Measurements from ENCODE around the gene RPS6KA6.

RPS6KA6 gene

GRCh38 chrX:84187533-84188319 is at the start of gene RPS6KA6:
RPS6KA6 (minus strand) TSS chrX:84188199; CDS start chrX:84187899, 300 bp downstream.
- DNase-seq, result peak; percentile 31

DNA sequence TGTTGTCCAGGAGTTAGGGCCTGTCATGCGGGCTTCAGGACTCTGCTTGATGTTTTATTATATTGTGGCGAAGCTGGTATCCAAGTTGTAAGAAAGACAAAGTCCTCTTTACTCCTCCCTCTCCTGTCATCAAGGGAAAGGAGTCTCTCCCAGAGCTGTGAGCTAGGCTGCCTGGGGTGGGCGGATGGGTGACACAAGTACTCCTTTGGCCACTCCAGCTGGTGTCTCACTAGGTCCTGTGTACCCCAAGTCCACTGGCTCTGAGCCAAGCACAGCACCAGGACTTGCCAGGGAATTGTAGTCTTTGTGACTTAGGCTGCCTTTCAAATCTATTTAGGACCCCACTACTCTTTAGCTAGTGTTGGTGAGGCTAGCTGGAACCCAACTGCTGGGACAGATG is 36.7 kb upstream of the RPS6KA6 start:
- no peak for DNase-seq

DNA sequence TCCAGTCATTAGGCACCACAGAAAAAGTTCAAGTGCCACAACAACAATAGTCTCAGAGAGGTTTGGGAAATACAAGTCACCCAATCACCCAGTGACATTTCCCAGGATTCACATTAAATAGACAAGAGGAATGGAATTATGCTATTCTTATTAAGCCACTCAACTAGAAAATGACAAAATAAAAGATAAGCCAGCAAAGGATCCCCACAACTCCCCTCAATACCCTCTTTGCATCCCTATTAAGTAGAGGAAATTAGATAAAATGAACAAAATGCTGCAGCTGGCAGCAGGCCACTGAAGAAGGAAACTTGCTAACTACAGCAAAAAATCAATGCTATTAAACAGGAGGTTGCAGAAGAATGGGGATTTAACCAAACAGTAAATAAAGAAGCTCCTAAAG is 35.3 kb upstream of the RPS6KA6 start:
- DNase-seq, result no peak

- no peak for DNase-seq
These were observed 33.2 kb upstream of the RPS6KA6 start for GRCh38 chrX:84221181-84221580.

DNA sequence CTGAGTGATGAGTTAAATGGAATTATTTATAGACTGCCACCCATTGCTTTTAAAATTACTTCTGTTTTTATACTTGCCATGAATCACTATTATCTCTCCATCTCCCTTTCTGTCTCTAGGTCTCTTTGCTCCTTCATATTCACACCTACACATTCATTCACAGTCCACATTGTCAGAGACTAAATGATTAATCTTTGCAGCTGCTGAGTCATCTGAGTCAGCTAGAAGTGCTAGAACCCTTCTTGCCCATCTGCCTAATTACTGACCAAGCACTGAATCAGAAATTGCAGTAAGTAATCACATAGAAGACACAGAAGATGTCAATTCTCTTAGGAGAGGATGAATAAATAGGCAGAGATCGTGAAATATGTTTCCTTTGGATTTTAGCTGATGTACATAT is 31.6 kb upstream of the RPS6KA6 start:
- DNase-seq, result no peak

DNA sequence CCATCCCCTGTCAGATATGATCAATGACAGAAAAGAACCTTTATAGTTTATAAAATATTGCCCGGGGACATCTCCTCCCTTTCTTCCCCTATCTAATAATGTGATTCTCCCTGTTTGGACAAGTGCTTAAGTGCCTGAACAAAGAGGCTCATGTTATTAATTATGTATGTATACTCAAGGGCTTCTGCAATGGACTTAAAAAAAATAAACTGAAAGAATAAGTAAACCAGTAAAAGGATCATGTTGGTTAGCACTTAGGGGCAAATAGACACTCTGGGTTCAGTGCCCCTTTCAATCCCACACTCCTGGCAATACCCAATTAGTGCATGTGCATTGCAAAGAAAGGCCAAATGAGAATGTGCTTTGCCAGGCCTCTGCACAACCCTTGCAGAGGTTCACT is 30.7 kb upstream of the RPS6KA6 start:
- DNase-seq, result no peak

- no peak for DNase-seq
These were observed 28.9 kb upstream of the RPS6KA6 start for GRCh38 chrX:84216881-84217280.

DNA sequence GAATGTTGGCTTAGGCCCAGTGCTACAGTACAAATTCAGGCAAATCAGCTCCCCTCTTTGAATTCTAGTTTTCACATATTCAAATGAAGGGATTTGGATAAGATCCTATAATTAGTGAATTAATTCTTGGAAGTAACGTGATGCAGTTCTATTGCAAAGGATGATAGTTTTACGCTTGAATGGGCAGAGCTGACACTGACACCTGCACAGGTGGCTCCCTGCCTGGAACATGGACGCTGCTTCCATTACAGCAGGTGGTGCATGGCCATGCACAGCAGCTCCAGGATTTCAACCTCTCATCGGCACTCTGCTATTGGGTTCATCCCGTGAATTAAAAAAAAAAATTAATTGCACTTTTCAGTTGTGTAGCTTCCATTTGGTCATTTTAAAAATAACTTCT is 28.4 kb upstream of the RPS6KA6 start:
- DNase-seq, result no peak

DNA sequence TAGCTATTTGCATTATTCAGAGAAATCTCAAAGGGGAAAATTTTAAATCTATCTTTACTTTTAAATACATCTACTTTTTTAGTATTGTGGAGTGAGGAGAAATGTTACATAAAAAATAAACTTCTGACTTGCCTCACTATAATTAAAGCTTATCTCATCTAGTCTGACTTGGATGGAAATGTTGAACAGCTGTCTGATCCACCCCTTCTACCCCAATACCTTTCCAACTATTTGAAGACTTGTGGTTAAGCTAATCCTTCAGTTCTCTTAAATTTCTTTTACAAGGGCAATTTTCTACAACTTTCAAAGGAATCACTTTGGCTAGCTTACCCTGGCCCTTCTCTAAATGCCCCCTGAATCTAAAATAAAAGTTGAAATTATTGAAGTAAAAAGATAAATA is 17.3 kb upstream of the RPS6KA6 start:
- DNase-seq, result no peak

DNA sequence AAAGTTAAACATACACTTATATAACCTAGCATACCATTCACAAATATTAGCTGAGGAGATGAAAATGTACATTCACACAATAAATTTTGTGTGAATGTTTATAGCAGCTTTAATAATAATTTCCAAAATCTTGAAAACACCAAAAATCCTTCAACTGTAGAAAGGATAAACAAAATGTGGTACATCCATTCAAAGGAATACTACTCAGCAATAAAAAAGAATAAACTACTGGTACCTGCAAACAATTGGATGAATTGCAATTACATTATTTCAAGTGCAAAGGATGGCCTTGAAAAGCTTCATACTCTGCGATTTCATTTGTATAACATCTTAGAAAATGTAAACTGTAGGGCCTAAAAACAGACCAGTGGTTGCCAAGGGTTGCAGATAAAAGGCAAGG is 11.7 kb upstream of the RPS6KA6 start:
- DNase-seq, result no peak

DNA sequence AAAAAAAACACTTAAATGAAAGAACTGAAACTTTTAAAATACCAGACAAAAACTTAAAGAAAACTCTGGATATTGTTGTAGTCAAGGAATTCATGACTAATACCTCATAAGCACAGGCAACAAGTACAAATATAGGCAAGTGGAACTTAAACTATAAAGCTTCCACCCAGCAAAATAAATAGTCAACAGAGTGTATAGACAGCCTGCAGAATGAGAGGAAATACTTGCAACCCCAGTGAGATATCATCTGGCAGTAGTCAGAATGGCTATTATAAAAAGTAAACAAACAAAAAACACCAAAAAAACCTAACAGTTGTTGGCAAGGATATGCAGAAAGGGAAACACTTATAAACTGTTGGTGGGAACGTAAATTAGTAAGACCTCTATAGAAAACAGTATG is 9.6 kb upstream of the RPS6KA6 start:
- DNase-seq, result no peak

DNA sequence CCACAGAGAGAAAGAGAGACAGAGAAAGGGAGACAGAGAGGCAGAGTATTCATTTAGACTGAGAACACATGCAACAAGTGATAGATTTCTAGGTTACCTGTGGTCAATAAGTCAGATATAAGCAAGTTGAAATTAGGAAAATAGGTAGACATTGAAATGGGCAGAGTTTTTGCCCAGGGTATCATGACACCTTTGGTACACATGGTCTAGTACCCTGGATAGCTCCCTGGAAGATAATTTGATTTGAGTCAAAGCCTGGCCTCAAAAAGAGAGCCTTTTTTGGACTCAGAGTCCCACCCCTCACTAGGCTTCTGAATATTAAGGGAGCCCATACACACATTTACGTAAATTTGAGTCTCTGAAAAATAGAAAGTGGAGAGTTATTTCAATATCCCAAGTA is 4.0 kb upstream of the RPS6KA6 start:
- DNase-seq, result no peak

GRCh38 chrX:84189125-84189524 is 1.1 kb upstream of the RPS6KA6 start:
- no peak for DNase-seq

DNA sequence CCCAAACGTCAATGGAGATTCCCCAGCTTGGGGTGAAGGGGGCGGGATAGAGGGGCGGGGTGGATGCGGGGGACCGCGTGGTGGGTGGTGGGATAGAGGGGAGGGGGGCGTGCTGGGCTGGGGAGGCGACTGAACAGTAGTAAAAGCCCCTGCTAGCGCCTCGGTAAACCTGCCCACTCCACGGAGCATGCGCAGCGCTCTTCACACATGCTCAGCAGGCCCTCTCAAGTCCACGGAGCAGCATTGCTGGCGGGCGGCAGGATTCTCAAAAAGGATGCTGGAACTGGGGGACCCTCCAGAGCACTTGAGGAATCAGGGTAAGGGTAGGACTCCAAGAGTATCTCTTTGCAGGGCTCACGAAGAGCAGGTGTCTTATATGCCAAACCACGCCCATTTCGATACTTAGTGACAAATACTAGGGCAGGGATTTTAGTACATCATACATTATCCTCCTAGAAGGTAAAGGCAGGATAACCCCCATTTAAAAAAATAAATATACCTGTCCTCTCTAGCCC is 378 bp upstream of the RPS6KA6 start:
- DNase-seq, result no peak

DNA sequence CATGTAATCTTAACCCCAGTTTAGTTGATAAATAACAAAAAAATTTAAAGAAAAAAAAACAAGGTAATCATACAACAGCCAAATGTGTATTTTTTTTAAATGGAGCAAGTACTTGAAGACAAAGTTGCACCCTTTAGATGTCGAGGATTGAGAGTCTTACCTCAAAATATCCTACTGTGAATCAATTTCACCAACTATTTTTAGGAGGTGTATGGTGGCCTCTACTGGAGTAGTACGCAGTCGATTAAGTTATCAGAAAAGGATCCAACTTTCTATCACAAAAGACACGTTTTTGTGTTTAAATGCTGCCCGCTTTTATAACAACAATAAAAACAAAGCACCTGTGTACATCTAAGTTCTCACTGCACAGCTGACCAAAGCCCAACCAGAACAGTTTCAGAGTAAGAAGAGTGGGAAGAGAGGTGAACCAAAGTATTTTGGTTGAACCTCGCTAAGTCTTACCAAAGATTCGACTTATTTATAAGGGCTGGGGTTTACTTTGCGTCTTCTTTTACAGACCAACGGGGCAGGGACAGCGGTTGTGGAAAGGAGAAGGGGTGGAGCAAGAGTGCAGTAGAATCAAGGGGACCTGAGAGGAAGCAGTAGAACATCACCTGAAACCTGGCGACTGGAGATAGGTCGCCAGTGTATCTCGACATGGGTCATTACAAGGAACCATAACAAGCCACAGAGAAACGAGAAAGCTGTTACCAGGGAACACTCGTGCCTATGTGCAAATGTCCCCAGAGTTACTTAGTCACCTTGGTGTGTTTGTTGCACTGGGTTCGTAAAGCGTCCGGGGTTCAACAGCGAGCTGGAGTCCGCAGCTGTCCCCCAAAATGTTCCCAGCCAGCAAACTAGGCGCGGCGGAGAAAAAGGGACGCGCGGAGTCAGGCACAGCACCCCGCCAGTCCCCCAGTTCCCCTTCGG is 1.1 kb downstream of the RPS6KA6 start:
- no peak for DNase-seq

GRCh38 chrX:84182516-84182915 is 5.5 kb downstream of the RPS6KA6 start:
- DNase-seq, result no peak

- no peak for DNase-seq
These were observed 12.0 kb downstream of the RPS6KA6 start for GRCh38 chrX:84175958-84176357.

DNA sequence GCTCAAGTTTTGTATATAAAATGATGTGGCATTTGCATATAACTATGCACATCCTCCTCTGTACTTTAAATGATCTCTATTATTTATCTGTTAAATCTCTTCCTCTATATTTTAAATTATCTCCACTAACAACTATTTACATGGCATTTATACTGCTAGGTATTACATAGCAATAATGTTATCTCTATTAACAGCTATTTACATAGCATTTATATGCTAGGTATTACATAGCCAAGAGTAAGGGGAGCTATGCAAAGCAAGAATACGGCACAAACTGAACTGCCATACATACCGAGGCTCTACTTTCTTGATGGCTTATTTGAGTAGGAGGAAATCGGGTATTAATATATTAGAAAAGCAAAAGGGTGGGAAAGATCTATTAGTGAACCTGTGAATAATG is 12.7 kb downstream of the RPS6KA6 start:
- DNase-seq, result no peak

DNA sequence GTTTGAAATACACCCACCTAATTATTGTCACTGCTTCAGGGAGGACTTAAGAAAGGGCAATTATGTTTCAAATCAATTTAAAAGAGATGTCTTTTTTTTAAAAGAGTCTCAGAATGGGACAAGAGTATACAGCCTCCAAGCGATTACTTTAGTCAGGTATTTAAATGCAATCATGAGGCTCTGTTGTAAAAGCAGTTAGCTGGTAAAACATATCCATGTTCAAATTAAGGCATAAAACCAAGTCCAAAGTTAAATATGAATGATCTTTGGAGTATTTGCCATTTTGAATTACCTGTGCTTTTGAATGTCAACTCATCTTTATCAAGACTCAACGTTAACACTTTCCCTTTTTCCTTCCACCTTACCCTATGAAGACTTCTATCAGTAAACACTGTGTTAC is 13.7 kb downstream of the RPS6KA6 start:
- DNase-seq, result no peak

DNA sequence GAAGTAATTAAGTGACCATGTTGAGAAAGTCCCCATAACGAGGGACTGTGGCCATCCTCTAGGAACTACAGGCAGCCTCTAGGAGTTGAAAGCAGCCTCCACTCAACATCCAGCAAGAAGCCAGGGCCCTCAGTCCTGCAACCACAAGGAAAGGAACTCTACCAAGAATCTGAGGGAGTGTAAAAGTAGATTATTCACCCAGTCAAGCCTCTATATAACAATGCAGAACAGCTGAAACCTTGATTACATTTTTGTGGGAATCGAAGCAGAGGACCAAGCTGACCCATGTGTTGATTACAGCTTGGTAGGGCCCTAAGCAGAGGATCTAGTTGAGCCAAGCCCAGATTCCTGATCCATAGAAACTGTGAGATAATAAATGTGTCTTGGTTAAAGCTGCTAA is 17.1 kb downstream of the RPS6KA6 start:
- no peak for DNase-seq

- no peak for DNase-seq
These were observed 19.4 kb downstream of the RPS6KA6 start for GRCh38 chrX:84168574-84168973.

GRCh38 chrX:84168095-84168494 is 19.9 kb downstream of the RPS6KA6 start:
- no peak for DNase-seq

DNA sequence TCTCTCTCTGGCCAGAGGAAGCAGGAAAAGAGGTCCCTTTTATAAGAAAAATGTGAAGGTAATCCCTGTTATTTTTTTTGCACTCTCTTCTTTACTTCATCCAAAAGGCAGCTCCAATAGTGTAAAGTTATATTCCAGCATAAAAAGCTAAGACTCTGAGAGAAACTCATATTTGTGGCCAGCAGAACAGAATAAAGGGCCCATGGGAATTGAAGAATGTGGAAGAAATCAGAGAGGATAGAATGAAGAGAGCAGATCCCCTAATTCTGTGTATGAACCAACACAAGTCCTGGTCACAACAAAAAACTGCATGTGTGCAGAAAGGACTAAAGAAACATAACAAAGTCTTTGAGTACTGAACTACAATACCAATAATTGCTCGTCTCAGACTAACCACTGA is 22.3 kb downstream of the RPS6KA6 start:
- DNase-seq, result no peak

DNA sequence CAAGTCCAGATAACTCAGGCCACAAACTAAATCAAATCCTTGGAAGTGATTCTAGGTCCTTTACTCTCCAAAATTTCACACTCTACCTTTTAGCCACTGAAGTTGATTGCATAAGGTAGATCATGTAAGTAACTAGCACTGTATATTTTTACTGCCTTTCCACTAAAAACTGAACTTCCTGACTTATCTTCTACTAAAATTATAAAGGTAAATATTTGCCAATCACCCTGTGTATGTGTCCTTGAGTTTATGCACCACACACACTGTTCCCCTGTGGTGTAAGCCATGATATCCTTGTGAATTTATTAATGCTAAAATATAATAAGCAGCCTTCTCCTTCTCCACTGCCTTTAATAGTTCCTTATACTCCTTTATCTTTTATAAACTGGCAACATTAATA is 25.6 kb downstream of the RPS6KA6 start:
- DNase-seq, result no peak

Measured in activated T-cell treated with anti-CD3 and anti-CD28 coated beads, Interleukin-2, amount 50 U/mL, for 1 hour (primary cell).